ENCODE results near the gene FAM222A.

FAM222A gene

GRCh38 chr12:109775172-109775881 is 61.7 kb downstream of the FAM222A start (continued):
- TF ChIP-seq, protein P1, sequence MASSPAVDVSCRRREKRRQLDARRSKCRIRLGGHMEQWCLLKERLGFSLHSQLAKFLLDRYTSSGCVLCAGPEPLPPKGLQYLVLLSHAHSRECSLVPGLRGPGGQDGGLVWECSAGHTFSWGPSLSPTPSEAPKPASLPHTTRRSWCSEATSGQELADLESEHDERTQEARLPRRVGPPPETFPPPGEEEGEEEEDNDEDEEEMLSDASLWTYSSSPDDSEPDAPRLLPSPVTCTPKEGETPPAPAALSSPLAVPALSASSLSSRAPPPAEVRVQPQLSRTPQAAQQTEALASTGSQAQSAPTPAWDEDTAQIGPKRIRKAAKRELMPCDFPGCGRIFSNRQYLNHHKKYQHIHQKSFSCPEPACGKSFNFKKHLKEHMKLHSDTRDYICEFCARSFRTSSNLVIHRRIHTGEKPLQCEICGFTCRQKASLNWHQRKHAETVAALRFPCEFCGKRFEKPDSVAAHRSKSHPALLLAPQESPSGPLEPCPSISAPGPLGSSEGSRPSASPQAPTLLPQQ (tag by site-specific recombination; IDR thresholded peaks at IDR 0.05) = no peak
- TF ChIP-seq ZNF654 (tag by site-specific recombination; IDR thresholded peaks at IDR 0.05; ENCODE audit: low read depth) (peak; percentile 94), ZBTB17 (tag by site-specific recombination; IDR thresholded peaks at IDR 0.05) (no peak), ZNF23 (tag by site-specific recombination; IDR thresholded peaks at IDR 0.05; ENCODE audit: borderline replicate concordance) (no peak), ZNF175 (tag by site-specific recombination; IDR thresholded peaks at IDR 0.05) (no peak), ZIC2 (tag by site-specific recombination; IDR thresholded peaks at IDR 0.05) (no peak), KLF16 (tag by site-specific recombination; IDR thresholded peaks at IDR 0.05) (no peak), ZNF768 (tag by site-specific recombination; IDR thresholded peaks at IDR 0.05) (peak; percentile 96), ZNF560 (tag by site-specific recombination; IDR thresholded peaks at IDR 0.05; ENCODE audit: borderline replicate concordance) (no peak), ZNF423 (tag by site-specific recombination; IDR thresholded peaks at IDR 0.05) (no peak), ZNF600 (tag by site-specific recombination; IDR thresholded peaks at IDR 0.05) (no peak), ZSCAN30 (tag by site-specific recombination; IDR thresholded peaks at IDR 0.05) (0 out of 2 replicates have a peak, but pooled peaks have one; percentile 9), ZNF555 (tag by site-specific recombination; conservative IDR thresholded peaks at IDR 0.05) (no peak), GLIS1 (tag by site-specific recombination; IDR thresholded peaks at IDR 0.05) (peak; percentile 22; the same call in 1 of the 2 replicates), HOXD13 (CRISPR knock-in tag; IDR thresholded peaks at IDR 0.05; ENCODE audit: borderline replicate concordance) (no peak), ZSCAN23 (tag by site-specific recombination; IDR thresholded peaks at IDR 0.05) (no peak)
- TF ChIP-seq, protein P2, sequence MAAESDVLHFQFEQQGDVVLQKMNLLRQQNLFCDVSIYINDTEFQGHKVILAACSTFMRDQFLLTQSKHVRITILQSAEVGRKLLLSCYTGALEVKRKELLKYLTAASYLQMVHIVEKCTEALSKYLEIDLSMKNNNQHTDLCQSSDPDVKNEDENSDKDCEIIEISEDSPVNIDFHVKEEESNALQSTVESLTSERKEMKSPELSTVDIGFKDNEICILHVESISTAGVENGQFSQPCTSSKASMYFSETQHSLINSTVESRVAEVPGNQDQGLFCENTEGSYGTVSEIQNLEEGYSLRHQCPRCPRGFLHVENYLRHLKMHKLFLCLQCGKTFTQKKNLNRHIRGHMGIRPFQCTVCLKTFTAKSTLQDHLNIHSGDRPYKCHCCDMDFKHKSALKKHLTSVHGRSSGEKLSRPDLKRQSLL (tag by site-specific recombination; IDR thresholded peaks at IDR 0.05) = no peak

GRCh38 chr12:109776624-109777023 is 63.0 kb downstream of the FAM222A start:
- no peak overlapping the region for H3K4me3 ChIP-seq (ENCODE audit: low read depth, low read length)
- no peaks in the 10 kb centered on the region for H3K36me3 ChIP-seq (ENCODE audit: control insufficient read depth in 2 of 2, insufficient read depth in 1 of 2, low read length in 2 of 2)
- no peak overlapping the region for H3K27ac ChIP-seq (ENCODE audit: extremely low read depth, low read depth, low read length)
- POLR2A ChIA-PET = no interaction called here
- H3K4me1 ChIP-seq (ENCODE audit: control insufficient read depth, insufficient read depth, low read length) = no peaks in the 10 kb centered on the region
- TF ChIP-seq, protein P3, sequence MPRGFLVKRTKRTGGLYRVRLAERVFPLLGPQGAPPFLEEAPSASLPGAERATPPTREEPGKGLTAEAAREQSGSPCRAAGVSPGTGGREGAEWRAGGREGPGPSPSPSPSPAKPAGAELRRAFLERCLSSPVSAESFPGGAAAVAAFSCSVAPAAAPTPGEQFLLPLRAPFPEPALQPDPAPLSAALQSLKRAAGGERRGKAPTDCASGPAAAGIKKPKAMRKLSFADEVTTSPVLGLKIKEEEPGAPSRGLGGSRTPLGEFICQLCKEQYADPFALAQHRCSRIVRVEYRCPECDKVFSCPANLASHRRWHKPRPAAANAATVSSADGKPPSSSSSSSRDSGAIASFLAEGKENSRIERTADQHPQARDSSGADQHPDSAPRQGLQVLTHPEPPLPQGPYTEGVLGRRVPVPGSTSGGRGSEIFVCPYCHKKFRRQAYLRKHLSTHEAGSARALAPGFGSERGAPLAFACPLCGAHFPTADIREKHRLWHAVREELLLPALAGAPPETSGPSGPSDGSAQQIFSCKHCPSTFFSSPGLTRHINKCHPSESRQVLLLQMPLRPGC (tag by site-specific recombination; IDR thresholded peaks at IDR 0.05) = no peak
- no peak for TF ChIP-seq ZNF132 (tag by site-specific recombination; IDR thresholded peaks at IDR 0.05; ENCODE audit: borderline replicate concordance)
- no peak for TF ChIP-seq MEIS1 (CRISPR knock-in tag; IDR thresholded peaks at IDR 0.05; ENCODE audit: borderline replicate concordance)
- TF ChIP-seq ZNF645 (tag by site-specific recombination; IDR thresholded peaks at IDR 0.05) = no peak
- no peak for TF ChIP-seq ZNF433 (tag by site-specific recombination; IDR thresholded peaks at IDR 0.05; ENCODE audit: low read depth)
- TF ChIP-seq ZNF324 (tag by site-specific recombination; IDR thresholded peaks at IDR 0.05) = no peak
- TF ChIP-seq ZNF394 (tag by site-specific recombination; IDR thresholded peaks at IDR 0.05; ENCODE audit: borderline replicate concordance) = no peak
- no peak for TF ChIP-seq ZBTB48 (tag by site-specific recombination; IDR thresholded peaks at IDR 0.05)
- no peak for TF ChIP-seq ZNF837 (tag by site-specific recombination; IDR thresholded peaks at IDR 0.05)
- no peak for TF ChIP-seq ZNF548 (tag by site-specific recombination; IDR thresholded peaks at IDR 0.05)
- no peak for TF ChIP-seq ZNF214 (tag by site-specific recombination; IDR thresholded peaks at IDR 0.05; ENCODE audit: borderline replicate concordance)
- no peak for TF ChIP-seq SP7 (tag by site-specific recombination; IDR thresholded peaks at IDR 0.05)
- no peak for TF ChIP-seq ZXDB (tag by site-specific recombination; IDR thresholded peaks at IDR 0.05)
- no peak for TF ChIP-seq ZNF610 (tag by site-specific recombination; IDR thresholded peaks at IDR 0.05; ENCODE audit: borderline replicate concordance)
- TF ChIP-seq OVOL3 (tag by site-specific recombination; IDR thresholded peaks at IDR 0.05) = no peak
- H3K9me3 ChIP-seq (ENCODE audit: control insufficient read depth, insufficient read depth, low read depth, low read length) = no peaks in the 10 kb centered on the region
- CTCF ChIA-PET = interaction anchor here (0.6 to 9.3 kb wide), 10 partner anchors 14 to 355 kb away, joined by 3 to 89 read pairs (median 6); no protein-coding TSS in a partner anchor

Measured in HEK293 (cell line).